GM12875 (cell line): ENCODE results near the gene PI4K2A.
"Not testable (repeated sequence)": the region's sequence is repeated elsewhere in the genome, so short reads cannot be mapped to it uniquely, and the experiment has no call there.

ENCODE experiments used
- H3K4me3 ChIP-seq: one replicate; pipeline ENCODE4 v1.5.1; 2011; ENCODE audit warnings: low read depth, low read length, control low read depth
- TF ChIP-seq, protein P1 (sequence below): IDR thresholded peaks from 2 replicates; pipeline ENCODE4 v1.5.1; 2011; ENCODE audit warnings: low read depth, mild to moderate bottlenecking, control low read depth, inconsistent platforms, low read length, moderate library complexity, borderline replicate concordance; ENCODE audit not compliant: insufficient read depth

Gene PI4K2A

GRCh38 chr10:97644936-97645335 lies 4.5 kb downstream of the PI4K2A start:
- TF ChIP-seq, protein P1, sequence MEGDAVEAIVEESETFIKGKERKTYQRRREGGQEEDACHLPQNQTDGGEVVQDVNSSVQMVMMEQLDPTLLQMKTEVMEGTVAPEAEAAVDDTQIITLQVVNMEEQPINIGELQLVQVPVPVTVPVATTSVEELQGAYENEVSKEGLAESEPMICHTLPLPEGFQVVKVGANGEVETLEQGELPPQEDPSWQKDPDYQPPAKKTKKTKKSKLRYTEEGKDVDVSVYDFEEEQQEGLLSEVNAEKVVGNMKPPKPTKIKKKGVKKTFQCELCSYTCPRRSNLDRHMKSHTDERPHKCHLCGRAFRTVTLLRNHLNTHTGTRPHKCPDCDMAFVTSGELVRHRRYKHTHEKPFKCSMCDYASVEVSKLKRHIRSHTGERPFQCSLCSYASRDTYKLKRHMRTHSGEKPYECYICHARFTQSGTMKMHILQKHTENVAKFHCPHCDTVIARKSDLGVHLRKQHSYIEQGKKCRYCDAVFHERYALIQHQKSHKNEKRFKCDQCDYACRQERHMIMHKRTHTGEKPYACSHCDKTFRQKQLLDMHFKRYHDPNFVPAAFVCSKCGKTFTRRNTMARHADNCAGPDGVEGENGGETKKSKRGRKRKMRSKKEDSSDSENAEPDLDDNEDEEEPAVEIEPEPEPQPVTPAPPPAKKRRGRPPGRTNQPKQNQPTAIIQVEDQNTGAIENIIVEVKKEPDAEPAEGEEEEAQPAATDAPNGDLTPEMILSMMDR = no peak

GRCh38 chr10:97647556-97647955 lies 7.1 kb downstream of the PI4K2A start:
- H3K4me3 ChIP-seq = no peak overlapping the region
- TF ChIP-seq, protein P1 = no peak

More at GRCh38 chr10:97644936-97645335, 4.5 kb downstream of the PI4K2A start:
- H3K4me3 ChIP-seq = no peak overlapping the region

DNA sequence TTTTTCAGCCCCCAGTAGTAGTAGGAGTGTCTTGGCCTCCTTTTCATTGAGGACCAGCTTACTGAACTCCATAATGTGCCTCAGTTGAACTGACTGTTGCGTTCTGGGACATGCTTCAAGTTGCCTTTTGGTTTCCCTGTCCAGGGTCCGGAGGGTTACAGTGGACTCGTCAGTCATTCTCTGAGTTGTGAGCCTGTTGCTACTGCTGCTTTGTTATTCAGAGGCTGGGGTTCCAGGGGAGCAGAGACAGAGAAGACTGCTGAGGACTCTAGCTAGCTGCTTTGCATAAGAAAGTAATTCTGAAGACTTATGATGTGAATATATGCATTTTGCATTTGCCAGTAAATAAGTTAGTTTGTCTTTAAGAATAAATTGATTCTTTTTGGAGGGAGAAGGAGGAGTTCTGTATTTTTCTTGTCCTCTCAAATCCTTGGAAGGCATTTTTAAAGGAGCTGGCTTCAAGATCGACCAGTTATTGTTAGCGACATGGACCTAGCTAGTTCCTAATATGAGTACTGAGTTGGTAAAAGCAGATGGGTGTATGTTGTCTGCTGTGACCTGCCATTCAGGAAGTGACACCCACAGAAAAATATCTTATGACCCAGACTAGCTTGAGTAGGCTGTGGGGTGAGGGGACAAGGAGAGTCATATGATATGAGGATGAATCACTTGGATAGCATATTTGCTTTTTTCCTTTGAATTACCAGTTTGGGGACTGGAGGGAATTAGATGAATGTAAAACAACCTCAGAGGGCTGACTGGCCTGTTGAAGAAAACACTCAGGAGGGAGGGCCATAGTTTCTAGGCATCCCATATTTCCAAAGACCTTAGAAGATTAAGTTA lies 8.3 kb downstream of the PI4K2A start:
- no peak overlapping the region for H3K4me3 ChIP-seq
- TF ChIP-seq, protein P1 = no peak

DNA sequence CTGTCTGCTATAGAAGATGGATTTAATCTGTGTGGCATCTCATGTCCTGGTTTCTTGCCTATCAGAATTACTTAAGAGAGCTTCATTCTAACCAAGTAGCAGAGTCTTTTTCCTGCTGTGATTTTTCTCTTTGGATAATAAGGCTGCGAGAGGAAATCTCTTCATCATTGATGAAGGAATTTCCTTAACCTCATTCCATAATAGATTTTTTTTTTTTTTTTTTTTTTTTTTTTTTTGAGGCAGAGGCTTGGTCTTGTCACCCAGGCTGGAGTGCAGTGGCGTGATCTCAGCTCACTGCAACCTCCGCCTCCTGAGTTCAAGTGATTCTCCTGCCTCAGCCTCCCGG lies 8.9 kb downstream of the PI4K2A start:
- not testable (repeated sequence) for H3K4me3 ChIP-seq

DNA sequence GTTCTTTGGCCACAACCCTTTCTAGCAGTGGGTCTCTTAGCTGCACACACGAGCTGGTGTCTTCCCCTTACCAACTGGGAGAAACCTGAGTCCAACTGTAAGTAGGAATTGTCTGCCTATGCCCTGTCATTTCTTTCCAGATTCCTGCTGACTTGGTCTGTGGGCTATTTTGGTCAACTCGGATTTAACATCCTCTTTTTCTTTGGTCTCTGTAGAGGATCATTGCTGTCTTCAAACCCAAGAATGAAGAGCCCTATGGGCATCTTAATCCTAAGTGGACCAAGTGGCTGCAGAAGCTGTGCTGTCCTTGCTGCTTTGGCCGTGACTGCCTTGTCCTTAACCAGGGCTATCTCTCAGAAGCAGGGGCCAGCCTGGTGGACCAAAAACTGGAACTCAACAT lies 10.3 kb downstream of the PI4K2A start:
- no peak overlapping the region for H3K4me3 ChIP-seq
- TF ChIP-seq, protein P1 = no peak

DNA sequence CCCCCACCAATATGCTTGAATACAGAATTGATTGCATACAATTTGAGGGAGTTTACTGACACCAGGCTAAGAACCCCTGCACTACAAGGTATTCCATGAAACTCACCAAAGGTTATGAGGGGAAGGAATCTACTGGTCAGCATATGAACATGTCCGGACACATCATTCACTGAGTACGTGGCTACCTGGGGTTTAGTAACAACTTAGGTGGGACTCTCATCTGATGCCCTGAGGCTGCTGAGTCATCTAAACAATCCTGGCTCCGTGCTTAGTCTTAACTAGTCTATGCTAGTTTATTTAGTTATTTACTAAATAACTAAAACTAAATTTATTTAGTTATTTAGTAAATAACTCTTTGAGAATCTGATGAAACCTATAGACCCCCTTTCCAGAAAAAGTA lies 11.3 kb downstream of the PI4K2A start:
- no peak overlapping the region for H3K4me3 ChIP-seq
- TF ChIP-seq, protein P1 = no peak

DNA sequence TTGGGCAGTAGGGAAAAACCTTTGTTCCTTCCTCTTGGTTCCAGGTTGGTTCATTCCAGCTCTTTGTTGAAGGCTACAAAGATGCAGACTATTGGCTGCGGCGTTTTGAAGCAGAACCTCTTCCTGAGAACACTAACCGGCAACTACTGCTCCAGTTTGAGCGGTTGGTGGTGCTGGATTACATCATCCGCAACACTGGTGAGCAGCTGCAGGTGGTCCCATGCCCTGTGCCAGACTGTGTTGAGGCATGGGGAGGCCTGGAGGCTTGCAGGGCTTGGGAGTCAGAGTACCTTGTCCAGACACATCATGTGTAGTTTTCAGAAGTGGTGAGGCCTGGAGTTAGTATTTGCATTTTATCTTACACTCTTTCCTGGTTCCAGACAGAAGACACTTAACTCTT lies 16.3 kb downstream of the PI4K2A start:
- TF ChIP-seq, protein P1 = no peak
- no peak overlapping the region for H3K4me3 ChIP-seq
